Hepatocyte (in vitro differentiated cells): ENCODE results near the gene TRMT61B. TPM values are rescaled to one million over a fixed set of nuclear protein-coding genes. Genes with fewer than 3 reads are reported as not detected.

Experiments used
- DNase-seq: peaks from one replicate; pipeline ENCODE4 v3.0.0-alpha.2; 2016; ENCODE audit warnings: low spot score
- H2AFZ ChIP-seq: fragments of 200-600 bp; sonication (generic); 2 replicates; pipeline ENCODE4 v1.6.0; 2016; ENCODE audit warnings: antibody characterized with exemption, mild to moderate bottlenecking
- H3K27ac ChIP-seq: fragments of 200-600 bp; sonication (generic); 2 replicates; pipeline ENCODE4 v1.5.1; 2016; ENCODE audit warnings: mild to moderate bottlenecking
- H3K27me3 ChIP-seq: fragments of 200-600 bp; sonication (generic); 2 replicates; pipeline ENCODE4 v1.6.1; 2016
- H3K36me3 ChIP-seq: fragments of 200-600 bp; sonication (generic); replicated peaks from 2 replicates; pipeline ENCODE4 v1.5.1; 2016; ENCODE audit warnings: low read depth; ENCODE audit not compliant: insufficient read depth
- H3K4me1 ChIP-seq: fragments of 200-600 bp; sonication (generic); 2 replicates; pipeline ENCODE4 v1.5.1; 2016; ENCODE audit warnings: mild to moderate bottlenecking, moderate library complexity; ENCODE audit not compliant: insufficient read depth
- H3K4me2 ChIP-seq: fragments of 200-600 bp; sonication (generic); 2 replicates; pipeline ENCODE4 v1.6.0; 2016
- H3K4me3 ChIP-seq: fragments of 200-600 bp; sonication (generic); 2 replicates; pipeline ENCODE4 v1.5.1; 2016; ENCODE audit warnings: mild to moderate bottlenecking
- H3K79me2 ChIP-seq: fragments of 200-600 bp; sonication (generic); 2 replicates; pipeline ENCODE4 v1.6.0; 2017; ENCODE audit warnings: mild to moderate bottlenecking
- H3K9me2 ChIP-seq: fragments of 200-600 bp; sonication (generic); replicated peaks from 2 replicates; pipeline ENCODE4 v1.6.0; 2017; ENCODE audit warnings: mild to moderate bottlenecking; ENCODE audit not compliant: insufficient read depth
- H3K9me3 ChIP-seq: fragments of 200-600 bp; sonication (generic); 2 replicates; pipeline ENCODE4 v1.5.1; 2016; ENCODE audit warnings: low read depth, mild to moderate bottlenecking
- H4K20me1 ChIP-seq: fragments of 200-600 bp; sonication (generic); 2 replicates; pipeline ENCODE4 v1.6.0; 2016; ENCODE audit warnings: mild to moderate bottlenecking; ENCODE audit not compliant: insufficient read depth, poor library complexity, severe bottlenecking
- CTCF ChIP-seq: fragments of 200-600 bp; sonication (generic); IDR thresholded peaks from 2 replicates; pipeline ENCODE4 v1.5.1; 2016; ENCODE audit warnings: antibody characterized with exemption, mild to moderate bottlenecking; ENCODE audit not compliant: poor library complexity
- EZH2 ChIP-seq: fragments of 200-600 bp; sonication (generic); IDR thresholded peaks from 2 replicates; pipeline ENCODE4 v1.6.1; 2016; ENCODE audit warnings: antibody characterized with exemption, mild to moderate bottlenecking, borderline replicate concordance
- EZH2phosphoT487 ChIP-seq: fragments of 200-600 bp; sonication (generic); IDR thresholded peaks from one replicate; pipeline ENCODE4 v1.6.1; 2018; ENCODE audit warnings: antibody characterized with exemption, mild to moderate bottlenecking, low read depth, moderate library complexity; ENCODE audit not compliant: unreplicated experiment, severe bottlenecking
- WGBS: methylation state at CpG from one replicate; pipeline ENCODE4 v1.1.6; 2016; ENCODE audit warnings: low lambda C conversion rate; ENCODE audit errors: missing lambda C conversion rate; 5-methylcytosine and 5-hydroxymethylcytosine counted together
- polyA plus RNA-seq: library from polyadenylated mRNA; unstranded; fragments of >200 nt; fragmentation: Nextera tagmentation; extraction: Ambion mirVana; gene quantifications from 2 replicates; pipeline ENCODE4 v1.2.1, GENCODE V29; 2016
- small RNA-seq: library from RNA; depleted of rRNA; stranded (forward); fragments of <200 nt; gene quantifications from one replicate; pipeline ENCODE3, GENCODE V24; 2014
- total RNA-seq: library from RNA; depleted of rRNA; stranded (reverse); fragments of >200 nt; gene quantifications from 2 replicates; pipeline ENCODE4 v1.2.3, GENCODE V29; 2014

The TRMT61B gene
- total and polyA plus RNA-seq, 2 experiments from 2014 or later, result 11.2 to 17.0 TPM

- DNase-seq, result no peak
- 89% methylated on average over 3 of the region's 3 CpGs for WGBS
- H2AFZ ChIP-seq, result no peak overlapping the region
- no peak overlapping the region for H3K27ac ChIP-seq
- no peak overlapping the region for H3K4me3 ChIP-seq
- TF ChIP-seq EZH2phosphoT487 (no peak), EZH2 (no peak), CTCF (no peak)
- no peaks in the 10 kb centered on the region for H3K4me1 ChIP-seq
- H3K79me2 ChIP-seq, result peaks cover 27% of the 10 kb centered on the region
- peaks cover 21% of the 10 kb centered on the region for H4K20me1 ChIP-seq
- no peaks in the 10 kb centered on the region for H3K27me3 ChIP-seq
- H3K9me3 ChIP-seq, result no peaks in the 10 kb centered on the region
- H3K36me3 ChIP-seq, result no peaks in the 10 kb centered on the region
- H3K9me2 ChIP-seq, result no peaks in the 10 kb centered on the region
- no peak overlapping the region for H3K4me2 ChIP-seq
Observed at GRCh38 chr2:28801726-28802125, 68.4 kb downstream of the TRMT61B start.

Small RNA genes lying within 50 kb of the gene (small RNA-seq; reads per million reads assigned to genes)
- gene SNORD92, result 2,084 reads per million, percentile 99 among the genes with 10 or more reads in this experiment

Other genes starting within 250 kb of the TRMT61B start
- gene PPP1CB, start 118.5 kb downstream of the TRMT61B start, total RNA-seq, result 250 and 269 TPM in 2 replicates
- gene PPP1CB, start 118.5 kb downstream of the TRMT61B start, polyA plus RNA-seq, result 157 and 161 TPM in 2 replicates
- 1.2 and 1.7 TPM in 2 replicates for gene SPDYA, start 59.5 kb downstream of the TRMT61B start, total RNA-seq
- 1.3 and 2.1 TPM in 2 replicates for gene SPDYA, start 59.5 kb downstream of the TRMT61B start, polyA plus RNA-seq
- gene WDR43, start 24.4 kb upstream of the TRMT61B start, total RNA-seq, result 41.3 and 43.0 TPM in 2 replicates
- gene WDR43, start 24.4 kb upstream of the TRMT61B start, polyA plus RNA-seq, result 21.0 and 24.5 TPM in 2 replicates
- gene TOGARAM2, start 111.0 kb upstream of the TRMT61B start, total RNA-seq, result 0.47 and 0.92 TPM in 2 replicates
- gene TOGARAM2, start 111.0 kb upstream of the TRMT61B start, polyA plus RNA-seq, result 1.3 and 2.1 TPM in 2 replicates
- gene PCARE, start 204.2 kb upstream of the TRMT61B start, total RNA-seq, result 0.04 and 2.2 TPM in 2 replicates
- 0.04 TPM in 1 of 2 replicates, not detected in the other for gene PCARE, start 204.2 kb upstream of the TRMT61B start, polyA plus RNA-seq
- 31.2 and 35.6 TPM in 2 replicates for gene CLIP4, start 245.1 kb upstream of the TRMT61B start, total RNA-seq
- 15.9 and 17.3 TPM in 2 replicates for gene CLIP4, start 245.1 kb upstream of the TRMT61B start, polyA plus RNA-seq